IMR-90 (cell line): ENCODE results near the gene NXF1. TPM values are rescaled to one million over a fixed set of nuclear protein-coding genes. Genes with fewer than 3 reads are reported as not detected.

Experiments used
- ATAC-seq: fragments of 200-7000 bp; cut with Tn5 transposase; 2 replicates; pipeline ENCODE4 v1.9.1; 2020; ENCODE audit warnings: low read depth, mild to moderate bottlenecking, moderate library complexity
- BruUV-seq: library from RNA; stranded (reverse); fragments of 400-500 nt; replicated peaks from 2 replicates; lab custom pipeline; 2021; lab: Mats Ljungman, UMichigan
- CTCF ChIA-PET: fragments of 300-600 bp; formaldehyde crosslinking; extraction: SDS; loops from one replicate; lab custom pipeline; 2021; ENCODE audit warnings: antibody characterized with exemption; lab: Yijun Ruan, JAX
- POLR2A ChIA-PET: fragments of 300-600 bp; sonication (Branson Sonifier 250); formaldehyde crosslinking; loops from one replicate; lab custom pipeline; 2022; ENCODE audit warnings: antibody characterized with exemption; ENCODE audit not compliant: unreplicated experiment; lab: Charles Lee
- DNase-seq: peaks from one replicate; pipeline ENCODE4 v3.0.0; 2013
- H2AFZ ChIP-seq: replicated peaks from 2 replicates; pipeline ENCODE3; 2013; ENCODE audit warnings: low read length, mild to moderate bottlenecking; ENCODE audit not compliant: poor library complexity
- H2AK5ac ChIP-seq: 2 replicates; pipeline ENCODE4 v1.6.1; 2013; ENCODE audit warnings: low read depth, low read length, inconsistent platforms
- H2AK9ac ChIP-seq: replicated peaks from 2 replicates; pipeline ENCODE3; 2013; ENCODE audit warnings: mild to moderate bottlenecking, low read depth, low read length, moderate library complexity; ENCODE audit not compliant: poor library complexity
- H2BK120ac ChIP-seq: 2 replicates; pipeline ENCODE4 v1.6.1; 2013; ENCODE audit warnings: low read depth, low read length, inconsistent platforms
- H2BK15ac ChIP-seq: 3 replicates; pipeline ENCODE4 v1.6.1; 2013; ENCODE audit warnings: low read depth, low read length, inconsistent platforms
- H2BK20ac ChIP-seq: 2 replicates; pipeline ENCODE4 v1.6.1; 2013; ENCODE audit warnings: low read depth, mild to moderate bottlenecking, inconsistent platforms, low read length, moderate library complexity
- H2BK5ac ChIP-seq: 2 replicates; pipeline ENCODE4 v1.6.1; 2013; ENCODE audit warnings: mild to moderate bottlenecking, low read depth, low read length, inconsistent platforms; ENCODE audit not compliant: poor library complexity, severe bottlenecking
- H3K14ac ChIP-seq: replicated peaks from 2 replicates; pipeline ENCODE4 v1.6.1; 2013; ENCODE audit warnings: low read depth, low read length, inconsistent platforms
- H3K18ac ChIP-seq: 2 replicates; pipeline ENCODE4 v1.6.1; 2013; ENCODE audit warnings: low read depth, low read length, control low read depth
- H3K23ac ChIP-seq: 2 replicates; pipeline ENCODE4 v1.6.1; 2013; ENCODE audit warnings: low read depth, low read length, inconsistent platforms
- H3K27ac ChIP-seq: 2 replicates; pipeline ENCODE4 v1.5.1; 2013; ENCODE audit warnings: mild to moderate bottlenecking, control low read depth, low read length; ENCODE audit not compliant: insufficient read depth
- H3K27me3 ChIP-seq: 2 replicates; pipeline ENCODE4 v1.6.1; 2013; ENCODE audit warnings: low read length; ENCODE audit not compliant: control insufficient read depth, insufficient read depth
- H3K36me3 ChIP-seq: 2 replicates; pipeline ENCODE4 v1.6.1; 2013; ENCODE audit warnings: low read length, mixed read lengths; ENCODE audit not compliant: control insufficient read depth, insufficient read depth
- H3K4ac ChIP-seq: 2 replicates; pipeline ENCODE4 v1.6.1; 2013; ENCODE audit warnings: low read depth, low read length, inconsistent platforms
- H3K4me1 ChIP-seq: 2 replicates; pipeline ENCODE4 v1.6.1; 2013; ENCODE audit warnings: low read length, mixed read lengths; ENCODE audit not compliant: control insufficient read depth, insufficient read depth
- H3K4me2 ChIP-seq: 2 replicates; pipeline ENCODE4 v1.6.1; 2013; ENCODE audit warnings: low read depth, mild to moderate bottlenecking, control low read depth, low read length, moderate library complexity
- H3K4me3 ChIP-seq: 2 replicates; pipeline ENCODE4 v1.5.1; 2013; ENCODE audit warnings: low read depth, mild to moderate bottlenecking, control low read depth, low read length, moderate library complexity; ENCODE audit not compliant: insufficient read depth
- H3K56ac ChIP-seq: 2 replicates; pipeline ENCODE4 v1.6.1; 2013; ENCODE audit warnings: low read length, inconsistent platforms; ENCODE audit not compliant: insufficient read depth; ENCODE audit errors: extremely low read depth
- H3K79me1 ChIP-seq, 2 experiments: 2 replicates each; pipeline ENCODE4 v1.6.1; 2013; ENCODE audit warnings: low read length in 2 of 2, inconsistent platforms in 1 of 2, low read depth in 1 of 2
- H3K9ac ChIP-seq: 2 replicates; pipeline ENCODE4 v1.6.1; 2013; ENCODE audit warnings: low read depth, low read length, control low read depth
- H3K9me1 ChIP-seq: 2 replicates; pipeline ENCODE4 v1.6.1; 2013; ENCODE audit warnings: low read length, inconsistent platforms; ENCODE audit not compliant: insufficient read depth
- H3K9me3 ChIP-seq: 2 replicates; pipeline ENCODE4 v1.6.1; 2013; ENCODE audit warnings: low read length; ENCODE audit not compliant: control insufficient read depth, insufficient read depth
- H4K20me1 ChIP-seq: 2 replicates; pipeline ENCODE4 v1.6.1; 2013; ENCODE audit warnings: low read length, inconsistent platforms; ENCODE audit not compliant: insufficient read depth
- H4K5ac ChIP-seq: 2 replicates; pipeline ENCODE4 v1.6.1; 2013; ENCODE audit warnings: mild to moderate bottlenecking, low read depth, low read length, control low read depth
- H4K8ac ChIP-seq, 2 experiments: 2 replicates each; pipeline ENCODE4 v1.6.1; 2013; ENCODE audit warnings: low read depth in 2 of 2, low read length in 2 of 2, control low read depth in 1 of 2, inconsistent platforms in 1 of 2
- H4K91ac ChIP-seq: 2 replicates; pipeline ENCODE4 v1.6.1; 2013; ENCODE audit warnings: low read depth, low read length, inconsistent platforms; ENCODE audit not compliant: insufficient read depth
- BHLHE40 ChIP-seq: fragments of 150-350 bp; IDR thresholded peaks from 2 replicates; pipeline ENCODE4 v1.6.1; 2016; ENCODE audit warnings: mild to moderate bottlenecking, low read depth, low read length
- CHD1 ChIP-seq: IDR thresholded peaks from 2 replicates; pipeline ENCODE4 v1.6.1; 2012; ENCODE audit warnings: low read depth, low read length, improper control_type of control experiment
- FOS ChIP-seq: fragments of 150-350 bp; IDR thresholded peaks from 2 replicates; pipeline ENCODE4 v1.6.1; 2016; ENCODE audit warnings: low read depth, low read length
- POLR2A ChIP-seq: IDR thresholded peaks from 2 replicates; pipeline ENCODE4 v1.6.1; 2012; ENCODE audit warnings: mild to moderate bottlenecking, low read depth, low read length
- RAD21 ChIP-seq: IDR thresholded peaks from 2 replicates; pipeline ENCODE4 v1.6.1; 2012; ENCODE audit warnings: low read length, improper control_type of control experiment
- RFX5 ChIP-seq: IDR thresholded peaks from 2 replicates; pipeline ENCODE4 v1.8.0; 2012; ENCODE audit warnings: low read depth, mild to moderate bottlenecking, low read length, moderate library complexity
- WGBS, 2 experiments: methylation state at CpG; one replicate each; pipeline versions ENCODE4 v1.1.5 to v1.1.7; 2013; ENCODE audit warnings: missing lambda C conversion rate in 2 of 2; ENCODE audit not compliant: insufficient read length in 1 of 2; ENCODE audit errors: extremely low coverage in 2 of 2; 5-methylcytosine and 5-hydroxymethylcytosine counted together
- dilution Hi-C: fragments of 300-500 bp; cut with HindIII; formaldehyde crosslinking; loops from one replicate; pipeline ENCODE4 v1.14.3; 2018; ENCODE audit warnings: low sequenced_read_pairs; ENCODE audit not compliant: unreplicated experiment
- in situ Hi-C: fragments of 300-500 bp; cut with MboI; formaldehyde crosslinking; loops from 3 replicates; pipeline ENCODE4 v1.14.3; 2019; ENCODE audit warnings: low sequenced_read_pairs, inconsistent platforms, mixed read lengths
- intact Hi-C: fragments of 100-400 bp; cut with micrococcal nuclease; formaldehyde crosslinking; loops from 2 replicates; pipeline ENCODE4 v1.10.0; 2022
- polyA plus RNA-seq, 3 experiments: library from polyadenylated mRNA; depleted of rRNA; stranded (reverse); fragments of >200 nt; gene quantifications; 2 replicates each; pipeline ENCODE4 v1.2.3, GENCODE V29; 2012; ENCODE audit warnings: low replicate concordance in 1 of 3
- total RNA-seq: library from RNA; depleted of rRNA; stranded (reverse); fragments of >200 nt; gene quantifications from 2 replicates; pipeline ENCODE4 v1.2.3, GENCODE V29; 2012

The NXF1 gene
- total and polyA plus RNA-seq, 2 of the 4 experiments (the other 2 are of a cell fraction) = 26.3 to 97.4 TPM

GRCh38 chr11:62811659-62812058, 6.4 kb upstream of the NXF1 start:
- H3K18ac ChIP-seq = no peak overlapping the region
- ATAC-seq (no peak), DNase-seq (no peak)
- no peak overlapping the region for H2BK15ac ChIP-seq
- H2AK9ac ChIP-seq = no peak overlapping the region
- H2BK120ac ChIP-seq = no peak overlapping the region
- H3K9me3 ChIP-seq = no peaks in the 10 kb centered on the region
- H3K36me3 ChIP-seq = peaks cover 20% of the 10 kb centered on the region
- peaks cover 12% of the 10 kb centered on the region for H3K4me1 ChIP-seq
- no TSS peak for BruUV-seq
- CTCF ChIA-PET = interaction anchor here (0.5 to 0.6 kb wide), 2 partner anchors 20 to 192 kb away, joined by 3 to 4 read pairs; partner anchors contain the start of gene STX5
- 67% methylated on average over 1 of the region's 2 CpGs; no CpG with 5 or more reads in 1 of the 2 experiments for WGBS, 2 experiments
- no peaks in the 10 kb centered on the region for H3K27me3 ChIP-seq
- no peak overlapping the region for H2AK5ac ChIP-seq
- TF ChIP-seq BHLHE40 = no peak
- no peak for TF ChIP-seq CHD1
- TF ChIP-seq RAD21 = no peak
- no peak for TF ChIP-seq POLR2A
- no peak for TF ChIP-seq RFX5
- TF ChIP-seq FOS = no peak
- intact Hi-C loops = no loop called here
- H3K9me1 ChIP-seq = peaks cover 10% of the 10 kb centered on the region
- no peaks in the 10 kb centered on the region for H4K20me1 ChIP-seq
- no peak overlapping the region for H3K56ac ChIP-seq
- H3K14ac ChIP-seq = no peak overlapping the region
- no peak overlapping the region for H4K91ac ChIP-seq
- H3K4me3 ChIP-seq = no peak overlapping the region
- in situ Hi-C loops = no loop called here
- POLR2A ChIA-PET = interaction anchor here (0.7 kb wide), 1 partner anchor 108 kb away, joined by 3 read pairs; no protein-coding TSS in a partner anchor
- H2BK5ac ChIP-seq = no peak overlapping the region
- H4K8ac ChIP-seq = no peak overlapping the region
- dilution Hi-C loops = no loop called here
- peaks cover 0 to 13% of the 10 kb centered on the region in 2 experiments; a peak in 1 of 4 replicates for H3K79me1 ChIP-seq
- H2BK20ac ChIP-seq = no peak overlapping the region
- no peak overlapping the region for H3K9ac ChIP-seq
- H3K27ac ChIP-seq = no peak overlapping the region
- H4K5ac ChIP-seq = no peak overlapping the region
- no peak overlapping the region for H3K4me2 ChIP-seq
- no peak overlapping the region for H3K23ac ChIP-seq
- H3K4ac ChIP-seq = no peak overlapping the region
- H2AFZ ChIP-seq = no peak overlapping the region
